NCI-H2171 treated with DMSO at 0.1 percent for 48 hours (cell line): ENCODE measurements around the gene NUDT16L1.
"Not testable (repeated sequence)": the region's sequence is repeated elsewhere in the genome, so short reads cannot be mapped to it uniquely, and the experiment has no call there.

Experiments used
- DNase-seq: peaks from one replicate; lab custom pipeline; 2025; lab: John Stamatoyannopoulos, UW

NUDT16L1 gene

DNA sequence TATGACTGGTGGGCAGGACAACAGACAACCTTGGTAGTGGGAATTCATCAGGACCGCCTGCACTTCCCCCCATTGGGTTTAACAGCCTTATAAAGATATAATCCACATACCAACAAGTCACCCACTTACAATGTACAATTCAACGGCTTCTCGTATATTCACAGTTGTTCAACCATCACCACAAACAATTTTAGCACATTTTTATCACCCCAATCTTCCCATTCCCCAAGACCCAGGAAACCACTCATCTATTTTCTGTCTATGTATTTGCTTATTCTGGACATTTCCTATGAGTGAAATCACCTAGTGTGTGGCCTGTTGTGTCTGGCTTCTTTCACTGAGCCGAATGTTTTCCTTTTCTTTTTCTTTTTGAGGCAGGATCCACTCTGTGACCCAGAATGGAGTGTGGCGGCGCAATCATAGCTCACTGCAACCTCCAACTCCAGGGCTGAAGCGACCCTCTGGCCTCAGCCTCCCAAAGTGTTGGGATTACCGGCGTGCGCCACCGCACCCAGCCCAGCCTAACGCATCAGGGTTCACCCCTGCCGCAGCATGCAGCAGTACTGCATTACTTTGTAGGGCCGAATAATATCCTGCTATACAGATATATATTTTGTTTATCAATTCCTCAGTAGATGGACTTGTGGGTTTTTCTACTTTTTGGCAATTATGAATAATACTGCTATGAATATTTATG is 29.9 kb downstream of the NUDT16L1 start:
- DNase-seq, result no peak

DNA sequence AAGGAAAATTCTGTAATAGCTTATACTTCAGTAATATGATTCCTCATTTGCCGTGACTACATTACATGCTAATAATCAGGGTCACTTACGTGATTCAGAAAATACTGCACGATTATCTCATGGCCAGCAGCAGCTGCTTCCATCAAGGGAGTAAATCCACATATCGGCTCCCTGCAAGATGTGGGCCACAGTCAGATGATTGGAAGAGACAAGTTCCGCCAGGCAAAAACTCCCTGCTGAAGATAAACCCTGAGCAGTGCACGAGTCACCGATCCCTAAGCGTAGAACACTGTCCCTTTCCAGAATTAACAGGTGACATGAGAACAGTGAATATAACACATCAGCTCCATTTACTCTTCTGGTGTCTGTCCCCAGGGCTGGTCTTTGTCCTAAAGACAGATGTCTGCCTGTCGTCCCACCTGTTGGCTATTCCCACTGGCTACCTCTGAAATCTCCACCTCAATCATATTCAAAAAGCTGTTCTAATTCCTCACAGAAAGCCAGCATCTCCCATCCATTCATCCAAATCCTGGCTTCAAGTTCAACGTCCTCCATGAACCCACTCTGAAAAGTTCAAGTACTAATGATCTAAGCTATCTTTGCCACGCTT is 31.4 kb downstream of the NUDT16L1 start:
- no peak for DNase-seq

DNA sequence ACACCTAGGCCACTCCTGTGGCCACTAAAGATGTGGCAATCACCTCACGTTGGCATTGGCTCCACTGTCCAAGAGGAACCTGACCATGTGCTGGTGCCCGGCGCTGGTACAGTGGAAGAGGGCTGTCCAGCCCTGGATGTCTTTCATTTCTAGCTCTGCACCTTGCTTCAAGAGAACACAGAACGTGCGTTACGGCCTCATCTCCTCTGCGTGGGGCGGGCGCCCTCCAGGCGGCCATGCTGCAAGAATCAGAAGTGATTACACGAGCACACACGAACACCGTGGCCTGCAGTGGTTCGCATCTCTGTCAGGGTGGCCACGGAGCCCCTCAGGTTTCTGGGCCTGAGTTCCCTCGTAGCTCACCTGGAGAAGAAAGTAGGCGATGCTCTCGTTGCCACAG is 33.3 kb downstream of the NUDT16L1 start:
- DNase-seq, result no peak

DNA sequence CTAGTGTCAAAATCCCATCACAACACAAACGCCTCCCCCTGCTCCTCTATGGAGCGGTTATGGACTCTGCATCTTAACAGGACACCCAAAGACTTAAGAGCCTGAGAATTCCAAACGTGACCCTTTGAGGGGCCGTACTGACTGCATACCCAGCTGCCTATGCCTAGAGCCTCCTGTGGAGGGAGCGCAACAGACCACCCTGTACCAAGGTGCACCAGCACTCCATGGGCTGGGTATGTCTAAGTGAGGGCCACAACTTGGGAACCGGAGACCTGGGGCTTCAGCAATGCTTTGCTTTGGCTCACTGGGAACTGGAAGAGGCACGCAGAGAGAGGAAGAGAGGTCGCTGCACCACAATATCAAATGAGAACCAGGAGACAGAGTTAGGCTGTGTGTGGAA is 35.3 kb downstream of the NUDT16L1 start:
- DNase-seq, result no peak

DNA sequence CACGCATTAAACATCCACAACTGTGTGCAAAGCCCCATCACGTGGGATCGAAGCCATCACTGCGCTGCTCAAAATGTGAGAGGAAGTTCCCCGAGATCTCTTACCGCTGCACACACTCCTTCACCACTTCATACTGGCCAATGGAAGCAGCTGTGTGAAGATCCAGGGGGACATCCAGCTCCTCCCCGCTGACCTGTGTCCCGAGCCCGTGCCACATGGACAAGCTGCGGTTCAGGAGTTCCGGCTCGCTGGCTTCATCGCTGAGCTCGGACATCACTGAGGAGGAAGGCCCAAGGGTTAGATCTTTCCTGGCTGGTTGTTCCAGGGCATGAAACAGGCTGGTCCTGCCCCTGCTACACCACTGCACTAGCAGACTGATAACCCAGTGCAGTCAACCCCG is 36.5 kb downstream of the NUDT16L1 start:
- DNase-seq, result no peak

DNA sequence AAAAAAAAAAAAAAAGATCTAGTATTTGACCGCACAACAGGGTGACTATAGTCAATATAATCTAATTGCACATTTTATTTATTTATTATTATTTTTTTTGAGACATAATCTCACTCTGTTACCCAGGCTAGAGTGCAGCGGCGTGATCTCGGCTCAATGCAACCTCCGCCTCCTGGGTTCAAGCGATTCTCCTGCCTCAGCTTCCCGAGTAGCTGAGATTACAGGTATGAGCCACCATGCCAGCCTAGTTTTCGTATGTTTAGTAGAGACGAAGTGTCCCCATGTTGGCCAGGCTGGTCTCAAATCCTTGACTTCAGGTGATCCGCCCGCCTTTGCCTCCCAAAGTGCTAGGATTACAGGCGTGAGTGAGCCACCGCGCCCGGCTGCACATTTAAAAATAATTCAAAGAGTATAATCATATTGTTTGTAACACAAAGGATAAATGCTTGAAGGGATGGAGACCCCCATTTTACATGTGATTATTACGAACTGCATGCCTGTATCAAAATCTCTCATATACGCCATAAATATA is 39.9 kb downstream of the NUDT16L1 start:
- DNase-seq, result no peak

DNA sequence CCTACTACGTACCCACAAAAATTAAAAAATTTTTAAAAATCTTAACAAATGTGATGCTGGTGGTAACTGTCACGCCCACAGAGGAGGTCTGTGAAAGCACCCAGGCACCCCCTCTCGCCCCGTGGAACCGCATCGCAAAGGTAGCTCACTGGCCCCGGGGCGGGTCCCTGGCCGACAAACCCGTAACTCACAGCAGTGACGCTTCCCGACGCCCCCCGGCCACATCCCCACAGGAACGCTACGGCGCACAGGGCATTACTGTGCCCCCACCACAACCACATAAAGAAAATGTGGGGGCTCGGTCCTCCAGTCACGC is 40.3 kb downstream of the NUDT16L1 start:
- peak; percentile 36 for DNase-seq

DNA sequence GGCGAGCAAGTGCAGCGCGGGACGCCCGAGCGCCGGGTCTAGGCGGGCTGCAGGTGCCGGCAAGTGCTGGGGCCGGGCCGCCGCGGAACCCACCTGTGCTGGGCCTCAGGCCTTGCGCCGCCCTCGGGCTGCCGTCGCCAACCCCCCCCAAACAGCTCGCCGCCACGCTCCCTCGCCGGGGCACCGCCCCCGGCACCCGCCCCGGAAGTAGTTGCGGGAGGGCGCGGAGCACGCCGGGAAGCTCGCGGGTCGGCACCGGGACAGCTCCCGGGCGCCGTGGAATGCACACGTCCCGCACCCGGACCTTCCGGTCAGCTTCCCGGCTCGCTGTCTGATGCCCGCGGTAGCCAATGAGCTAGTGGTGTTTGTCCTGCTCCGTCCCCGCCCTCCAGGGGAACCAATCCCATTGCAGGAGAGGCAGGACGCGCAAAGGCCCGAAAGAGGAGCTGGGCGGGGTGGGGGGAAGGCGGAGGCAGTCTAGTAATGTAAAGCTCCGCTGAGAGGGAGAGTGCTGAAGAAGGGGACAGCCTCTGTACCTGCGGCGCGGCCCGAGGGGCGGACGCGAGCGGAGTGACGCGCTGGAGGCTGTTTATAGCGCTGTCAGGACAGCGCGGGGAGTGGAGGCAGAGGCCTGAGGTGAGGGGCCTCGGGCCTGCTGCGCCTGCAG is 40.8 kb downstream of the NUDT16L1 start, which contains the start of the genes ANKS3 and DNAAF8:
ANKS3 (minus strand) TSS at position 209 of the 667 bp plus-strand sequence. CDS start 4,122 bp downstream, outside the sequence.
DNAAF8 (plus strand) TSS at position 475 of the 667 bp plus-strand sequence. CDS start 1,978 bp downstream, outside the sequence.
- peak; percentile 90 for DNase-seq

DNA sequence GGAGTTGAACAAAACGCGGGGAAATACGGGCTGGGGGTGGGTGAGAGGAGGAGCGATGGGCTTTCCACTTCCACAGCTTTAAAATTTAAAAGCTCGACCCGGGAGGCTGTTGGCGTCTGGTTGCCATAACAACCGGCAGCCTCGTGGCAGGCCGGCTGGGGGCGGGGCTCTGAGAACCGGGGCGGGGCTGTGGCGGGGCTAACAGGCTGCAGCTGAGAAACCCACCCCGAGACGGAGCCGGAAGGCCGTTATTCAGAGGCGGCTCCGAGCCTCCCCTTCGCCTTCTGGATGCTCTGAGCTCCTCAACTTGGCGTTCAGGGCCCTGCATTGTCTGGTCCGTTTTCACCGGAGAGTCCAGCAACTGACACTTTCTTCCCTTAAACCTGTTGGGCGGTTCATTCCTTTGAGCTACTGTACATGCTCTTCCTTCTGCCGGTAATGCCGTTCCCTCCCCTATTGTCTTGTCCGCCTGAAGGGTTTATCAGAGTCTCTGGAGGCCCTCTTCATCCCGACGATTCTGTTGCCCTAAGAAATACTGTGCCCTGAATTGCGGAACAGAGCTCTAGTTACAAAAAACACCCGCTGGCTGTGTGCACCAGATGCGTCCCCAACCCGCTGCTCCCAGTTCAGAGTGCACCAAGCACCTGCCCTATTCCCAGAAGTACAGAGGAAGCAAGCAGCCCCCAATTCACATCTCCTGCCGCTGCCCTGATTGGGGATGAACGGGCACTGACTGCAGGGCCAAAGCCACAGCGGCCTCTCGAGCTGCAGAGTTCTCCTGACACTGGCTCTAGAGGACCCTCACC is 41.6 kb downstream of the NUDT16L1 start:
- DNase-seq, result peak; percentile 81

DNA sequence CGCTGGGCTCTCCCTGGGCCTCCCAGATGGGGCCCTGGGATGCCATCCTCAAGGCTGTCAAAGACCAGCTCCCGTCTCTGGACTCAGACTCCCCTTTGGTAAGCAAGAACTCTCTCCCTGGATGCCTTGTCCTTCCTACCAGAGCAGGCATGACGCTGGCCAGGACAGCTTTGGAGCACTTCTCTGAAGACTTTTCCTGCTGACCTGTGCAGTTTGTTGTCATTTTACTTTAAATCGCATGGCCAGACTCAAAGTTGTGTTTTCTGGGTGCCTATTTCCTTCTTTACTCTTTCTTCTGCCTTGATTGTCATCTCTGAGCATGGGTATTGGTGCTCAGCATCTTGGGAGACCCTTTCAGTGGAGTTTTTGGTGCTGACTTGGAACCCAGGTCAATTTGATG is 43.2 kb downstream of the NUDT16L1 start:
- DNase-seq, result no peak

DNA sequence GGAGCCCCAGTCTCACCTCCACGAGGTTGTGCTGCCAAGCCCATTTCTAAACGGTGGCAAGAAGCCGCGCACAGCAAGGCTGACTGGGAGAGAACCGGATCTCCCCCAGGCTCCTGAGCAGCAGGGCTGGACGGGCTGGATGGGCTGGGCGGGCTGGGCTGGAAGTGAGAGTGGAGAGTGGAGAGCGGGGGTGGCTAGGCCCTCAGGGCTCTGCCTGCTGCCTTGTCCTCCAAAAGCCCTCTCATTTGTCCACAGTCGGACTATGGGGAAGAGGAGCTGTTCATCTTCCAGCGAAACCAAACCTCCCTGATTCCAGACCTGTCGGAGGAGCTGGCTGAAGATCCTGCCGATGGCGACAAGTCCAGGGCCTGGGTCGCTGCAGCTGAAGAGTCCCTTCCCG is 44.2 kb downstream of the NUDT16L1 start:
- no peak for DNase-seq

DNA sequence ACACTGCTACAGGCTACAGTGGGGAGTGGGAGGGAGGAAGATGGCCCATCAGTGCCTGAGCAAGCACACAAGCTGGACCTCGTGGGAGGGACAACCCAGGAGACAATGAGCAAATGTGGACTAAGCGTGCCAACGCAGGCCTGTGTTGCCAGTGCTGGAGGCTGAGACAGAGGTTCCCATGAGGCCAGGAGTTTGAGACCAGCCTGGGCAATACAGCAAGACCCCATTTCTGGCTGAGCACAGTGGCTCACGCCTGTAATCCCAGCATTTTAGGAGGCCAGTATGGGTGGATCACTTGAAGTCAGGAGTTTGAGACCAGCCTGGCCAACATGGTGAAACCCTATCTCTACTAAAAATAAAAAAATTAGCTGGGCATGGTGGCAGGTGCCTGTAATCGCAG is 45.0 kb downstream of the NUDT16L1 start:
- DNase-seq, result not testable (repeated sequence)

DNA sequence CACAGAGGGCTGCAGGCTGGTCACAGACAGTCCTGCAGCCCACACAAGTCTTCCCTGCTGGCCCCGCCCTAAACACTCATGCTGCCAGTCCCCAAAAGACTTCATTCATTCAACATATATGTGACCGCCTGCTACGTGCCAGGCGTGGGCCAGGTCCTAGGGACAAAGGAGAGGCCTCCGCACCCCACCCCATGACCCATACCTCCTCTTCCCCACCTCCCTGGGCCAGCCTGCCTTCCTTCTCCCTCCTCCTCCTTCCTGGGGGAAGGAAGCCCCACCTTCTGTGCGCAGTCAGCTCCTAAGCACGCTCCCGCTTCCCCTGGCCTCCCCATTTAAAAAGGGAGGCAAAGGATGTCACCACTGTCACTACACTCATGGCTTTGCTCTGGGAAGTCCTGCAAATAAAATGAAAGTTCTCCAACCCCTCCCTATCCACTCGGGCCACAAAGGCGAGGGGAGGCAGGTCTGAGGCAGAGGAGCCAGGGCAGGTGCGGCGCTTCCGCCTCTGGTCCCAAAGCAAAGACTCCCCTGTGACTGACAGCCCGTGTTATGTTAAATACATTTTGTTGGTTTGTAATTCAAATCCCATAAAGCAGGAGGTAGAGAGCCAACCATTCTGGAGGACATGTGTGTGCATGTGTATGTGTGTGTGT is 50.0 kb downstream of the NUDT16L1 start:
- no peak for DNase-seq

DNA sequence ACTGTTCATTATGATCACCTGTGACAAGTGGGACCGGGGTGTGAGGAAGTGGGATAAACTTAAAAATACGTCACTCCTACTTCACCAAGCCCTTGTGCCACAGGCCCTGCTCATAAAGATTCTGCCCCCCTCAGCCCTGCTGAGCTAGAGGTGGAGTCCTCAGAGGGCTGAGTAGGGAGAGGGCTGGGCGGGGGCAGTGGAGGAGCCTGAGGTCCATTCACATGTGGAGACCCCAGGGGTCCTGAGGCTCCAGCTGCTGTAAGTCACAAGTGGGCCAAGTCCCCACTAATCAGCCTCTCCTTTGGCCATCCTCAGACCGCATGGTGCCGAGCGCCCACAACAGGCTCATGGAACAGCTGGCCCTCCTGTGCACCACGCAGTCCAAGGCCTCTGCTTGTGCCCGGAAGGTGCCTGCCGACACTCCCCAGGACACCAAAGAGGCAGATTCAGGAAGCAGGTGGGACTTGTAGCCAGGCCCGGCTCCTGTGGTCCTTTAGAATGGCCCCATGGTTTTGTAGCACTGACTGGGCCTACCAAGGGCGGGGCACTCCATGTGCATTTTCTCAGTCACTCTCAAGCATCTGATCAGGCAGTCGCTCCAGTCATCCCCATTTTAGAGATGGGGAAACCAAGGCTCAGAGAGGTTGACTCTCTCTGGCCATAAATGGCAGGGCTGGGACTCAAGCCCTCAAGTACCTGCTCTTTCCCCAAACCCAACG is 51.4 kb downstream of the NUDT16L1 start:
- DNase-seq, result no peak

DNA sequence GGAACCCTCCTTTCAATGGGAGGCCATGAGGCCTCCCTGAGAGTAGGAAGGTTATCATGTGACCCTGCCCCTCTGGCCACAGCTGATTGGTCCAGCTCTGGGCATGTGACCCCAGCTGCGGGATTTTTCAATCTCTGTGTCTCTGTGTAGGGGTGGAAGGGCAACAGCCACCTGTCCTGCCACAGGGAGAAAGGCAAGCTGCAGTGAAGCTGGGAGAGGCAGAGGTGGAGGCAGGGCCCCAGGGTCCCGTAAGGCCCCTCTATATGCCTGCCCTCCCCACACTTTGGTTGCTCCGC is 51.9 kb downstream of the NUDT16L1 start:
- no peak for DNase-seq
